NB4 (cell line): Measurements from ENCODE around the gene APAF1.

Source experiments
- MYC ChIP-seq: IDR thresholded peaks from 2 replicates; pipeline ENCODE4 v1.6.1; 2011; ENCODE audit warnings: low read depth, low read length
- POLR2A ChIP-seq: IDR thresholded peaks from 2 replicates; pipeline ENCODE4 v1.6.1; 2011; ENCODE audit warnings: mild to moderate bottlenecking; ENCODE audit not compliant: insufficient read length; ENCODE audit errors: extremely low read depth
- TF ChIP-seq, protein P1 (sequence below): IDR thresholded peaks from one replicate; pipeline ENCODE4 v1.5.1; 2012; ENCODE audit warnings: low read depth, low read length
- TF ChIP-seq, protein P2 (sequence below): IDR thresholded peaks from 2 replicates; pipeline ENCODE4 v1.6.1; 2011; ENCODE audit warnings: low read depth, low read length

DNA sequence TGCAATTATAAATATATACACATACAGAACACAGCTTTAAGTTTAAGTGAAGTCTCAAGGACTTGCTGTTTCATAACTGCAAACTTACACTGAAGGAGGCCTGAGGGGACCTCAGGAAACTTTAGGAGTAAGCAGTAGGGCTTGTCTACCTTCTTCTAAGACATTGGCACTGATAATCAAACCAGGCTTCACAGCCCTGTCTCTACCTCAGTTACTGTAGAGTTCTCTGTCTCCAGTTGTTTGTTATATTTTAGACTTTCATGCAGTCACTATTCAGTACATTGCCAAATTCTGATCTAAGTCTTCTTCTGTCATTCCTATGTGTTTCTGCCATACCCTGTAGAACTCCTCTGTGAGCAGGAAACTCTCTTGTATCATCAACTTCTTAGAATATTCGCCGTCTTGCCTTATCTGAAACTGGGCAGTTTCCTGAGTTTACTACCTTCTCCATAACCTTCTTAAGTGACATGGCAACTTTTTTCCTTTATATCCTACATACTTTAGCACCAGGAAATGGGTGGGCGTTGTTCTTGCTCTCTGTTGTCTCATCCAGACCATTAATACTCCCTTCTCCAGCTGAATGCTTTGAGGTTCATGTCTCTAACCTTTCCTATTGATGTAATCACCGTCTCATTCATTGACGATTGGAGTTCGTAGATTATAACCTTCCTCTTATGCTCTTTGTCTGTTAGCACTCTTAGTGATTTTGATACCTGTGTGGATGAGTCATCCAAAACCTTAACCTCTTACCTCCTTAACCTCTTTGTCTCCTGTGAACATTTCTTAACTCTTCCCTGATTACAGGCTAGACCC lies 11.4 kb downstream of the APAF1 start:
- TF ChIP-seq, protein P1, sequence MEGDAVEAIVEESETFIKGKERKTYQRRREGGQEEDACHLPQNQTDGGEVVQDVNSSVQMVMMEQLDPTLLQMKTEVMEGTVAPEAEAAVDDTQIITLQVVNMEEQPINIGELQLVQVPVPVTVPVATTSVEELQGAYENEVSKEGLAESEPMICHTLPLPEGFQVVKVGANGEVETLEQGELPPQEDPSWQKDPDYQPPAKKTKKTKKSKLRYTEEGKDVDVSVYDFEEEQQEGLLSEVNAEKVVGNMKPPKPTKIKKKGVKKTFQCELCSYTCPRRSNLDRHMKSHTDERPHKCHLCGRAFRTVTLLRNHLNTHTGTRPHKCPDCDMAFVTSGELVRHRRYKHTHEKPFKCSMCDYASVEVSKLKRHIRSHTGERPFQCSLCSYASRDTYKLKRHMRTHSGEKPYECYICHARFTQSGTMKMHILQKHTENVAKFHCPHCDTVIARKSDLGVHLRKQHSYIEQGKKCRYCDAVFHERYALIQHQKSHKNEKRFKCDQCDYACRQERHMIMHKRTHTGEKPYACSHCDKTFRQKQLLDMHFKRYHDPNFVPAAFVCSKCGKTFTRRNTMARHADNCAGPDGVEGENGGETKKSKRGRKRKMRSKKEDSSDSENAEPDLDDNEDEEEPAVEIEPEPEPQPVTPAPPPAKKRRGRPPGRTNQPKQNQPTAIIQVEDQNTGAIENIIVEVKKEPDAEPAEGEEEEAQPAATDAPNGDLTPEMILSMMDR = no peak
- TF ChIP-seq POLR2A (no peak), MYC (no peak)
- TF ChIP-seq, protein P2, sequence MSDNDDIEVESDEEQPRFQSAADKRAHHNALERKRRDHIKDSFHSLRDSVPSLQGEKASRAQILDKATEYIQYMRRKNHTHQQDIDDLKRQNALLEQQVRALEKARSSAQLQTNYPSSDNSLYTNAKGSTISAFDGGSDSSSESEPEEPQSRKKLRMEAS = no peak
